Neural cell (in vitro differentiated cells): ENCODE data around the gene ASCL5. TPM values are rescaled to one million over a fixed set of nuclear protein-coding genes. Genes with fewer than 3 reads are reported as not detected.

ENCODE experiments used
- H2AFZ ChIP-seq: fragments of 200-600, 300-800 bp; sonication (generic), shearing (Covaris generic); 2 replicates; pipeline ENCODE4 v1.6.0; 2014; ENCODE audit warnings: low read depth, mild to moderate bottlenecking, antibody characterized with exemption, low read length, moderate library complexity
- H3F3A ChIP-seq: fragments of 200-600 bp; shearing (Covaris generic); 2 replicates; pipeline ENCODE4 v1.6.1; 2016; ENCODE audit warnings: mild to moderate bottlenecking, moderate library complexity, mixed read lengths, antibody characterized with exemption, low read length; ENCODE audit not compliant: insufficient read depth, poor library complexity, severe bottlenecking
- H3K27ac ChIP-seq: fragments of 200-600, 300-800 bp; sonication (generic), shearing (Covaris generic); 2 replicates; pipeline ENCODE4 v1.5.1; 2014; ENCODE audit warnings: mild to moderate bottlenecking, low read length, moderate library complexity
- H3K27me3 ChIP-seq: fragments of 300-800, 200-600 bp; sonication (generic), shearing (Covaris generic); 2 replicates; pipeline ENCODE4 v1.6.0; 2014; ENCODE audit warnings: mild to moderate bottlenecking, low read depth, low read length, moderate library complexity; ENCODE audit not compliant: insufficient read depth
- H3K36me3 ChIP-seq: fragments of 300-800, 200-600 bp; sonication (generic), shearing (Covaris generic); 2 replicates; pipeline ENCODE4 v1.5.1; 2014; ENCODE audit warnings: mild to moderate bottlenecking, antibody characterized with exemption, low read length, moderate library complexity; ENCODE audit not compliant: insufficient read depth
- H3K4me2 ChIP-seq: fragments of 300-800, 200-600 bp; sonication (generic), shearing (Covaris generic); 2 replicates; pipeline ENCODE4 v1.6.0; 2014; ENCODE audit warnings: mild to moderate bottlenecking, low read length
- H3K4me3 ChIP-seq: fragments of 300-800, 200-600 bp; sonication (generic), shearing (Covaris generic); 2 replicates; pipeline ENCODE4 v1.5.1; 2014; ENCODE audit warnings: mild to moderate bottlenecking, low read length, moderate library complexity
- H3K79me2 ChIP-seq: fragments of 200-600 bp; shearing (Covaris generic); replicated peaks from 2 replicates; pipeline ENCODE4 v1.6.0; 2014; ENCODE audit warnings: mild to moderate bottlenecking, low read length, moderate library complexity; ENCODE audit not compliant: insufficient read depth
- H3K9ac ChIP-seq: fragments of 300-800, 200-600 bp; sonication (generic), shearing (Covaris generic); 2 replicates; pipeline ENCODE4 v1.6.1; 2016; ENCODE audit warnings: mild to moderate bottlenecking, low read length, mixed read lengths
- H3K9me2 ChIP-seq: fragments of 200-600 bp; shearing (Covaris generic); 2 replicates; pipeline ENCODE4 v1.6.1; 2016; ENCODE audit warnings: mild to moderate bottlenecking, low read length, mixed read lengths; ENCODE audit not compliant: insufficient read depth
- H3K9me3 ChIP-seq: fragments of 200-600, 300-800 bp; sonication (generic), shearing (Covaris generic); 2 replicates; pipeline ENCODE4 v1.6.1; 2016; ENCODE audit warnings: mild to moderate bottlenecking, mixed run types, low read length, moderate library complexity, mixed read lengths
- H4K20me1 ChIP-seq: fragments of 200-600 bp; shearing (Covaris generic); 2 replicates; pipeline ENCODE4 v1.6.1; 2016; ENCODE audit warnings: mild to moderate bottlenecking, mixed run types; ENCODE audit not compliant: insufficient read depth
- EP300 ChIP-seq: fragments of 450-650 bp; conservative IDR thresholded peaks from 2 replicates; pipeline ENCODE4 v1.6.1; 2014; ENCODE audit warnings: antibody characterized with exemption, mild to moderate bottlenecking, moderate library complexity; ENCODE audit not compliant: poor library complexity, severe bottlenecking
- EZH2 ChIP-seq: fragments of 200-600, 300-800 bp; shearing (Covaris generic), sonication (generic); IDR thresholded peaks from 2 replicates; pipeline ENCODE4 v1.6.1; 2014; ENCODE audit warnings: antibody characterized with exemption, low read length, borderline replicate concordance, mild to moderate bottlenecking; ENCODE audit not compliant: insufficient read depth, poor library complexity, severe bottlenecking
- MXI1 ChIP-seq: fragments of 450-650 bp; conservative IDR thresholded peaks from 2 replicates; pipeline ENCODE4 v1.6.1; 2014; ENCODE audit warnings: antibody characterized with exemption, mild to moderate bottlenecking; ENCODE audit not compliant: poor library complexity, severe bottlenecking
- POLR2AphosphoS5 ChIP-seq: IDR thresholded peaks from 2 replicates; pipeline ENCODE4 v1.6.1; 2012
- RAD21 ChIP-seq: fragments of 450-650 bp; conservative IDR thresholded peaks from 2 replicates; pipeline ENCODE4 v1.6.1; 2014; ENCODE audit warnings: antibody characterized with exemption, mild to moderate bottlenecking, moderate library complexity
- SMC3 ChIP-seq: fragments of 450-650 bp; conservative IDR thresholded peaks from 2 replicates; pipeline ENCODE4 v1.6.1; 2014; ENCODE audit warnings: antibody characterized with exemption, mild to moderate bottlenecking, moderate library complexity; ENCODE audit not compliant: poor library complexity
- TAF1 ChIP-seq: IDR thresholded peaks from 2 replicates; pipeline ENCODE4 v1.6.1; 2012; ENCODE audit warnings: low read depth
- polyA plus RNA-seq: library from polyadenylated mRNA; depleted of rRNA; stranded (reverse); fragments of >200 nt; gene quantifications from 2 replicates; pipeline ENCODE4 v1.2.3, GENCODE V29; 2014
- TF ChIP-seq, protein P1 (sequence below): IDR thresholded peaks from 2 replicates; pipeline ENCODE4 v1.6.1; 2012; ENCODE audit warnings: borderline replicate concordance
- TF ChIP-seq, protein P2 (sequence below): fragments of 450-650 bp; IDR thresholded peaks from 2 replicates; pipeline ENCODE4 v1.5.1; 2014; ENCODE audit warnings: antibody characterized with exemption, mild to moderate bottlenecking, moderate library complexity; ENCODE audit not compliant: poor library complexity, severe bottlenecking

Gene ASCL5
- polyA plus RNA-seq, 1 donor from 2014 or later: not detected

- H3K27ac ChIP-seq: no peak overlapping the region
- no peak overlapping the region for H3K4me3 ChIP-seq
- H3K4me2 ChIP-seq: no peak overlapping the region
- H3K27me3 ChIP-seq: no peaks in the 10 kb centered on the region
- no peak overlapping the region for H2AFZ ChIP-seq
- H3F3A ChIP-seq: no peaks in the 10 kb centered on the region
- no peaks in the 10 kb centered on the region for H3K9me3 ChIP-seq
- H4K20me1 ChIP-seq: no peaks in the 10 kb centered on the region
- H3K9ac ChIP-seq: no peak overlapping the region
- H3K79me2 ChIP-seq: no peaks in the 10 kb centered on the region
- H3K9me2 ChIP-seq: no peaks in the 10 kb centered on the region
- no peaks in the 10 kb centered on the region for H3K36me3 ChIP-seq
- TF ChIP-seq, protein P1, sequence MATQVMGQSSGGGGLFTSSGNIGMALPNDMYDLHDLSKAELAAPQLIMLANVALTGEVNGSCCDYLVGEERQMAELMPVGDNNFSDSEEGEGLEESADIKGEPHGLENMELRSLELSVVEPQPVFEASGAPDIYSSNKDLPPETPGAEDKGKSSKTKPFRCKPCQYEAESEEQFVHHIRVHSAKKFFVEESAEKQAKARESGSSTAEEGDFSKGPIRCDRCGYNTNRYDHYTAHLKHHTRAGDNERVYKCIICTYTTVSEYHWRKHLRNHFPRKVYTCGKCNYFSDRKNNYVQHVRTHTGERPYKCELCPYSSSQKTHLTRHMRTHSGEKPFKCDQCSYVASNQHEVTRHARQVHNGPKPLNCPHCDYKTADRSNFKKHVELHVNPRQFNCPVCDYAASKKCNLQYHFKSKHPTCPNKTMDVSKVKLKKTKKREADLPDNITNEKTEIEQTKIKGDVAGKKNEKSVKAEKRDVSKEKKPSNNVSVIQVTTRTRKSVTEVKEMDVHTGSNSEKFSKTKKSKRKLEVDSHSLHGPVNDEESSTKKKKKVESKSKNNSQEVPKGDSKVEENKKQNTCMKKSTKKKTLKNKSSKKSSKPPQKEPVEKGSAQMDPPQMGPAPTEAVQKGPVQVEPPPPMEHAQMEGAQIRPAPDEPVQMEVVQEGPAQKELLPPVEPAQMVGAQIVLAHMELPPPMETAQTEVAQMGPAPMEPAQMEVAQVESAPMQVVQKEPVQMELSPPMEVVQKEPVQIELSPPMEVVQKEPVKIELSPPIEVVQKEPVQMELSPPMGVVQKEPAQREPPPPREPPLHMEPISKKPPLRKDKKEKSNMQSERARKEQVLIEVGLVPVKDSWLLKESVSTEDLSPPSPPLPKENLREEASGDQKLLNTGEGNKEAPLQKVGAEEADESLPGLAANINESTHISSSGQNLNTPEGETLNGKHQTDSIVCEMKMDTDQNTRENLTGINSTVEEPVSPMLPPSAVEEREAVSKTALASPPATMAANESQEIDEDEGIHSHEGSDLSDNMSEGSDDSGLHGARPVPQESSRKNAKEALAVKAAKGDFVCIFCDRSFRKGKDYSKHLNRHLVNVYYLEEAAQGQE: no peak
- TF ChIP-seq EZH2 (no peak), RAD21 (no peak), POLR2AphosphoS5 (no peak), EP300 (no peak), TAF1 (no peak)
- TF ChIP-seq, protein P2, sequence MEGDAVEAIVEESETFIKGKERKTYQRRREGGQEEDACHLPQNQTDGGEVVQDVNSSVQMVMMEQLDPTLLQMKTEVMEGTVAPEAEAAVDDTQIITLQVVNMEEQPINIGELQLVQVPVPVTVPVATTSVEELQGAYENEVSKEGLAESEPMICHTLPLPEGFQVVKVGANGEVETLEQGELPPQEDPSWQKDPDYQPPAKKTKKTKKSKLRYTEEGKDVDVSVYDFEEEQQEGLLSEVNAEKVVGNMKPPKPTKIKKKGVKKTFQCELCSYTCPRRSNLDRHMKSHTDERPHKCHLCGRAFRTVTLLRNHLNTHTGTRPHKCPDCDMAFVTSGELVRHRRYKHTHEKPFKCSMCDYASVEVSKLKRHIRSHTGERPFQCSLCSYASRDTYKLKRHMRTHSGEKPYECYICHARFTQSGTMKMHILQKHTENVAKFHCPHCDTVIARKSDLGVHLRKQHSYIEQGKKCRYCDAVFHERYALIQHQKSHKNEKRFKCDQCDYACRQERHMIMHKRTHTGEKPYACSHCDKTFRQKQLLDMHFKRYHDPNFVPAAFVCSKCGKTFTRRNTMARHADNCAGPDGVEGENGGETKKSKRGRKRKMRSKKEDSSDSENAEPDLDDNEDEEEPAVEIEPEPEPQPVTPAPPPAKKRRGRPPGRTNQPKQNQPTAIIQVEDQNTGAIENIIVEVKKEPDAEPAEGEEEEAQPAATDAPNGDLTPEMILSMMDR: no peak
Measured at GRCh38 chr1:201091256-201091655, 35.7 kb downstream of the ASCL5 start.

DNA sequence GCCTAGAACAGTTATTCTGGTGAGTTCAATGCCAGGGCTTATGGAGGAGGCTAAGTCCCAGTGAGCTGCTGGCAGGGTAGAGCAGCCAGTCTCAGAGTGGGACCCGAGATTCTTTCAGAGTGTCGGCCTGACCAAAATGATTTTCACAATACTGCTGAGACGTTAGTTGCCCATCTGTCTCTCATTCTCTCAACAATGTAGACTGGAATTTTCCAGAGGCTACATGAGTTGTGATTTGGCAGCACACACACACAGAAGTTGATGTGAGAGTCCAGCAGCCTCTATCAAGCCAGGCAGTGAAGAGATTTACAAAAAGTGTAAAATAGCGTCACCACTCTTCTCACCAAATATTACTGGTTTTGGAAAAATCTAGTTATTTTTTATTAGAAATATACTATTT is 36.4 kb downstream of the ASCL5 start:
- Histone ChIP-seq H3K79me2 (no peaks in the 10 kb centered on the region), H3K9ac (no peak overlapping the region), H4K20me1 (no peaks in the 10 kb centered on the region), H2AFZ (no peak overlapping the region), H3K4me2 (no peak overlapping the region), H3F3A (no peaks in the 10 kb centered on the region), H3K9me2 (no peaks in the 10 kb centered on the region), H3K27me3 (no peaks in the 10 kb centered on the region), H3K36me3 (no peaks in the 10 kb centered on the region), H3K9me3 (no peaks in the 10 kb centered on the region), H3K4me3 (no peak overlapping the region), H3K27ac (no peak overlapping the region)
- TF ChIP-seq MXI1 (no peak), EZH2 (no peak), SMC3 (no peak), EP300 (no peak), TAF1 (no peak), RAD21 (no peak), POLR2AphosphoS5 (no peak)
- TF ChIP-seq, protein P1: no peak
- TF ChIP-seq, protein P2: no peak
